NCI-H2227 treated with DMSO at 0.1 percent for 48 hours (cell line): ENCODE results near the gene MBOAT2.

Experiments
- DNase-seq: peaks from one replicate; lab custom pipeline; 2025; lab: John Stamatoyannopoulos, UW

The MBOAT2 gene

GRCh38 chr2:8858264-8858663 lies 145.2 kb downstream of the MBOAT2 start:
- DNase-seq: peak; percentile 66

- peak; percentile 66 for DNase-seq
These were observed 145.8 kb downstream of the MBOAT2 start for GRCh38 chr2:8857709-8858108.

- no peak for DNase-seq
These were observed 147.3 kb downstream of the MBOAT2 start for GRCh38 chr2:8856176-8856575.

GRCh38 chr2:8855010-8855409 lies 148.5 kb downstream of the MBOAT2 start:
- no peak for DNase-seq

GRCh38 chr2:8853426-8853825 lies 150.1 kb downstream of the MBOAT2 start:
- DNase-seq: no peak

- DNase-seq: no peak
These were observed 151.5 kb downstream of the MBOAT2 start for GRCh38 chr2:8851811-8852560.

GRCh38 chr2:8850845-8851487 lies 152.5 kb downstream of the MBOAT2 start:
- no peak for DNase-seq

- no peak for DNase-seq
These were observed 154.2 kb downstream of the MBOAT2 start for GRCh38 chr2:8849327-8849726.

GRCh38 chr2:8848328-8849100 lies 155.0 kb downstream of the MBOAT2 start:
- no peak for DNase-seq

GRCh38 chr2:8847400-8847799 lies 156.1 kb downstream of the MBOAT2 start:
- no peak for DNase-seq

GRCh38 chr2:8841932-8842331 lies 161.6 kb downstream of the MBOAT2 start:
- no peak for DNase-seq

- no peak for DNase-seq
These were observed 162.9 kb downstream of the MBOAT2 start for GRCh38 chr2:8840475-8841091.

- DNase-seq: no peak
These were observed 164.1 kb downstream of the MBOAT2 start for GRCh38 chr2:8839189-8839965.

- DNase-seq: no peak
These were observed 165.7 kb downstream of the MBOAT2 start for GRCh38 chr2:8837795-8838140.

- peak; percentile 77 for DNase-seq
These were observed 166.3 kb downstream of the MBOAT2 start, which contains the start of gene KIDINS220 for GRCh38 chr2:8836971-8837794. Gene KIDINS220, minus strand, starts transcription at chr2:8837613. Its CDS starts 10,520 bp downstream, at chr2:8827093.

- DNase-seq: no peak
These were observed 168.2 kb downstream of the MBOAT2 start for GRCh38 chr2:8835279-8835678.

- DNase-seq: no peak
These were observed 169.6 kb downstream of the MBOAT2 start for GRCh38 chr2:8833853-8834252.

- no peak for DNase-seq
These were observed 172.0 kb downstream of the MBOAT2 start for GRCh38 chr2:8831516-8831915.

- DNase-seq: no peak
These were observed 175.8 kb downstream of the MBOAT2 start for GRCh38 chr2:8827729-8828128.

GRCh38 chr2:8822218-8822617 lies 181.3 kb downstream of the MBOAT2 start:
- DNase-seq: no peak
